GM19099 (cell line): ENCODE data around the gene TEX22.

ENCODE experiments used
- POLR2A ChIP-seq: IDR thresholded peaks from 3 replicates; pipeline ENCODE4 v1.6.1; 2011; ENCODE audit warnings: low read depth; ENCODE audit not compliant: insufficient read length; ENCODE audit errors: extremely low read depth

Gene TEX22

GRCh38 chr14:105358943-105359342, 39.4 kb upstream of the TEX22 start:
- no peak for TF ChIP-seq POLR2A

- TF ChIP-seq POLR2A: no peak
Measured at GRCh38 chr14:105363847-105364708, 34.3 kb upstream of the TEX22 start.

GRCh38 chr14:105365101-105365500, 33.2 kb upstream of the TEX22 start:
- TF ChIP-seq POLR2A: no peak

- no peak for TF ChIP-seq POLR2A
Measured at GRCh38 chr14:105365681-105366080, 32.7 kb upstream of the TEX22 start.

- no peak for TF ChIP-seq POLR2A
Measured at GRCh38 chr14:105366386-105367074, 31.8 kb upstream of the TEX22 start.

- no peak for TF ChIP-seq POLR2A
Measured at GRCh38 chr14:105367116-105368031, 31.0 kb upstream of the TEX22 start.

GRCh38 chr14:105368032-105368417, 30.3 kb upstream of the TEX22 start:
- no peak for TF ChIP-seq POLR2A

- no peak for TF ChIP-seq POLR2A
Measured at GRCh38 chr14:105368426-105368825, 29.9 kb upstream of the TEX22 start.

GRCh38 chr14:105368910-105369652, 29.3 kb upstream of the TEX22 start:
- TF ChIP-seq POLR2A: no peak

GRCh38 chr14:105369653-105370040, 28.7 kb upstream of the TEX22 start:
- TF ChIP-seq POLR2A: no peak

- TF ChIP-seq POLR2A: no peak
Measured at GRCh38 chr14:105374389-105374788, 23.9 kb upstream of the TEX22 start.

- TF ChIP-seq POLR2A: no peak
Measured at GRCh38 chr14:105375635-105376057, 22.7 kb upstream of the TEX22 start.

- no peak for TF ChIP-seq POLR2A
Measured at GRCh38 chr14:105376521-105377440, 21.6 kb upstream of the TEX22 start.
